Panc1 (cell line): ENCODE data around the gene GIMAP5. TPM values are rescaled to one million over a fixed set of nuclear protein-coding genes. Genes with fewer than 3 reads are reported as not detected.

Experiments
- ATAC-seq: fragments of 200-7000 bp; cut with Tn5 transposase; 2 replicates; pipeline ENCODE4 v1.9.1; 2020; ENCODE audit warnings: mild to moderate bottlenecking, moderate library complexity
- BruUV-seq: library from RNA; stranded (reverse); fragments of 400-500 nt; replicated peaks from 2 replicates; lab custom pipeline; 2021; lab: Mats Ljungman, UMichigan
- CTCF ChIA-PET: fragments of 300-600 bp; sonication (Branson Sonifier 250); formaldehyde crosslinking; loops from one replicate; lab custom pipeline; 2022; ENCODE audit warnings: antibody characterized with exemption; lab: Charles Lee
- POLR2A ChIA-PET: fragments of 300-600 bp; sonication (Branson Sonifier 250); formaldehyde crosslinking; loops from one replicate; lab custom pipeline; 2022; ENCODE audit warnings: antibody characterized with exemption; lab: Charles Lee
- DNase-seq: peaks from one replicate; pipeline ENCODE4 v3.0.0-alpha.2; 2010; ENCODE audit warnings: low read depth, low spot score
- H3K27ac ChIP-seq: 2 replicates; pipeline ENCODE4 v1.5.1; 2011; ENCODE audit warnings: mild to moderate bottlenecking, low read length, inconsistent platforms
- H3K27me3 ChIP-seq: fragments of 200-500 bp; sonication (Bioruptor generic); 2 replicates; pipeline ENCODE4 v1.6.0; 2014; ENCODE audit warnings: low read length, inconsistent platforms; ENCODE audit not compliant: control insufficient read depth, insufficient read depth
- H3K36me3 ChIP-seq: fragments of 200-500 bp; sonication (Bioruptor generic); 2 replicates; pipeline ENCODE4 v1.5.1; 2014; ENCODE audit warnings: inconsistent platforms, mild to moderate bottlenecking, low read length, moderate library complexity; ENCODE audit not compliant: control insufficient read depth, insufficient read depth
- H3K4me1 ChIP-seq: 2 replicates; pipeline ENCODE4 v1.5.1; 2011; ENCODE audit warnings: inconsistent platforms, mild to moderate bottlenecking, low read length, moderate library complexity; ENCODE audit not compliant: control insufficient read depth, insufficient read depth
- H3K4me3 ChIP-seq, 2 experiments: 2 replicates each; pipeline ENCODE4 v1.5.1; 2011 to 2012; ENCODE audit warnings: low read depth in 2 of 2, low read length in 2 of 2, mild to moderate bottlenecking in 2 of 2, inconsistent platforms in 1 of 2, moderate library complexity in 1 of 2
- H3K9me3 ChIP-seq: fragments of 200-500 bp; sonication (Bioruptor generic); 2 replicates; pipeline ENCODE4 v1.5.1; 2014; ENCODE audit warnings: low read depth, mild to moderate bottlenecking, inconsistent platforms, low read length, moderate library complexity; ENCODE audit not compliant: control insufficient read depth, insufficient read depth
- CTCF ChIP-seq: fragments of 450-650 bp; IDR thresholded peaks from 2 replicates; pipeline ENCODE4 v1.5.1; 2017; ENCODE audit warnings: mild to moderate bottlenecking
- POLR2AphosphoS5 ChIP-seq: IDR thresholded peaks from 2 replicates; pipeline ENCODE4 v1.6.1; 2012; ENCODE audit warnings: mild to moderate bottlenecking, low read depth, low read length, moderate library complexity
- SIN3A ChIP-seq: IDR thresholded peaks from 2 replicates; pipeline ENCODE4 v1.6.1; 2012; ENCODE audit warnings: low read depth, mild to moderate bottlenecking, low read length, moderate library complexity, borderline replicate concordance; ENCODE audit not compliant: insufficient read depth
- TCF7L2 ChIP-seq: IDR thresholded peaks from 2 replicates; pipeline ENCODE4 v1.6.1; 2011; ENCODE audit warnings: mild to moderate bottlenecking, low read depth, low read length, inconsistent platforms
- in situ Hi-C: cut with HindIII; loops from 2 replicates; pipeline ENCODE4 v1.10.0; 2016; ENCODE audit warnings: low sequenced_read_pairs, low pct_unique_long_range_greater_than_20kb
- intact Hi-C: fragments of 100-400 bp; cut with micrococcal nuclease; formaldehyde crosslinking; loops from one replicate; pipeline ENCODE4 v1.10.0; 2022; ENCODE audit not compliant: unreplicated experiment
- total RNA-seq: library from RNA; stranded (reverse); gene quantifications from one replicate; pipeline ENCODE4 v1.2.1, GENCODE V29; 2021; ENCODE audit not compliant: unreplicated experiment
- TF ChIP-seq, protein P1 (sequence below), 2 experiments: IDR thresholded peaks; 2 replicates each; pipeline ENCODE4 v1.6.1; 2011 to 2012; ENCODE audit warnings: low read depth in 2 of 2, control low read depth in 1 of 2, low read length in 1 of 2, mild to moderate bottlenecking in 1 of 2, moderate library complexity in 1 of 2; ENCODE audit not compliant: insufficient read depth in 1 of 2

Gene GIMAP5
- total RNA-seq, 1 experiment from 2014 or later, result 0.51 TPM

- no peaks in the 10 kb centered on the region for H3K36me3 ChIP-seq
- no peak overlapping the region for H3K4me3 ChIP-seq
- intact Hi-C loops (no loop called here), in situ Hi-C loops (no loop called here)
- H3K4me1 ChIP-seq, result no peaks in the 10 kb centered on the region; the same call in 1 of the 2 replicates
- H3K27me3 ChIP-seq, result peaks cover 3% of the 10 kb centered on the region; the same call in 1 of the 2 replicates
- BruUV-seq, result no TSS peak
- ATAC-seq, result no peak
- H3K27ac ChIP-seq, result no peak overlapping the region
- DNase-seq, result no peak
- ChIA-PET CTCF (no interaction called here), POLR2A (no interaction called here)
- peaks cover 4% of the 10 kb centered on the region; the same call in 1 of the 2 replicates for H3K9me3 ChIP-seq
- TF ChIP-seq TCF7L2 (no peak), CTCF (no peak), SIN3A (no peak), POLR2AphosphoS5 (no peak)
- TF ChIP-seq, protein P1, sequence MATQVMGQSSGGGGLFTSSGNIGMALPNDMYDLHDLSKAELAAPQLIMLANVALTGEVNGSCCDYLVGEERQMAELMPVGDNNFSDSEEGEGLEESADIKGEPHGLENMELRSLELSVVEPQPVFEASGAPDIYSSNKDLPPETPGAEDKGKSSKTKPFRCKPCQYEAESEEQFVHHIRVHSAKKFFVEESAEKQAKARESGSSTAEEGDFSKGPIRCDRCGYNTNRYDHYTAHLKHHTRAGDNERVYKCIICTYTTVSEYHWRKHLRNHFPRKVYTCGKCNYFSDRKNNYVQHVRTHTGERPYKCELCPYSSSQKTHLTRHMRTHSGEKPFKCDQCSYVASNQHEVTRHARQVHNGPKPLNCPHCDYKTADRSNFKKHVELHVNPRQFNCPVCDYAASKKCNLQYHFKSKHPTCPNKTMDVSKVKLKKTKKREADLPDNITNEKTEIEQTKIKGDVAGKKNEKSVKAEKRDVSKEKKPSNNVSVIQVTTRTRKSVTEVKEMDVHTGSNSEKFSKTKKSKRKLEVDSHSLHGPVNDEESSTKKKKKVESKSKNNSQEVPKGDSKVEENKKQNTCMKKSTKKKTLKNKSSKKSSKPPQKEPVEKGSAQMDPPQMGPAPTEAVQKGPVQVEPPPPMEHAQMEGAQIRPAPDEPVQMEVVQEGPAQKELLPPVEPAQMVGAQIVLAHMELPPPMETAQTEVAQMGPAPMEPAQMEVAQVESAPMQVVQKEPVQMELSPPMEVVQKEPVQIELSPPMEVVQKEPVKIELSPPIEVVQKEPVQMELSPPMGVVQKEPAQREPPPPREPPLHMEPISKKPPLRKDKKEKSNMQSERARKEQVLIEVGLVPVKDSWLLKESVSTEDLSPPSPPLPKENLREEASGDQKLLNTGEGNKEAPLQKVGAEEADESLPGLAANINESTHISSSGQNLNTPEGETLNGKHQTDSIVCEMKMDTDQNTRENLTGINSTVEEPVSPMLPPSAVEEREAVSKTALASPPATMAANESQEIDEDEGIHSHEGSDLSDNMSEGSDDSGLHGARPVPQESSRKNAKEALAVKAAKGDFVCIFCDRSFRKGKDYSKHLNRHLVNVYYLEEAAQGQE (IDR thresholded peaks at IDR 0.05; ENCODE audit: insufficient read depth in 1 of 2, low read depth in 2 of 2, low read length in 1 of 2), result no peak
Observed at GRCh38 chr7:150732786-150733481, 4.3 kb upstream of the GIMAP5 start.

DNA sequence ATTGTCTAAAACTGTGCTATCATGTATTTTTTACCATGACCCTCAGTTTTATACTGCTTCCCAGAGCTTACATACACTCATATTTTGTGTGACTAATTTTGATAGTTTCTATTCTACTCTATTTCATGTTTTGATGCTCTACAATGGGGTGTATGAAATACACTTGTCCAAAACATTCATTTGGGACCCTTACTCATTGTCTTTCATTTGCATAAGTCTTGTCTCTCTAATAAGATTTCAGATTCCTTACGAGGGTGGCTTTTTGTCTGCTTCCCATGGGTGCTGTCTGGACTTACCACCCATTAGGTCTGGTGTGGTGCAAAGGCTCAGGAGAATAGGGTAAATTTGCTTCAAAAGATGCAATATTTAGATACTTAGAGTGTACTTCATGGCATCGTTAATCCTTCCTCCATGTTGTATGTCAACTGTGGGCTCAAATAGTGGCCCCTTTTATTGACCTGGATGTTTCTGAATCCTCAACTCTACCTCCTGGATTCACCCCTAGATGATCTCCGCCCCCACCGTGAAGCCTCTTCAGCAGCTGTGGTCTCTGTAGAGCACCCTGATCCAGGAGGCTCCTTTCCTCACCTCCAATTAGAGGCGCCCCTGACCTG, 3.6 kb upstream of the GIMAP5 start:
- CTCF ChIA-PET, result no interaction called here
- POLR2A ChIA-PET, result no interaction called here
- Histone ChIP-seq H3K36me3 (no peaks in the 10 kb centered on the region), H3K9me3 (peaks cover 2% of the 10 kb centered on the region; the same call in 1 of the 2 replicates), H3K4me3 (no peak overlapping the region), H3K27ac (no peak overlapping the region), H3K4me1 (no peaks in the 10 kb centered on the region; the same call in 1 of the 2 replicates), H3K27me3 (peaks cover 3% of the 10 kb centered on the region)
- intact Hi-C loops (no loop called here), in situ Hi-C loops (no loop called here)
- no peak for ATAC-seq
- no TSS peak for BruUV-seq
- no peak for DNase-seq
- TF ChIP-seq SIN3A, result no peak
- no peak for TF ChIP-seq POLR2AphosphoS5
- TF ChIP-seq, protein P1 (IDR thresholded peaks at IDR 0.05; ENCODE audit: insufficient read depth in 1 of 2, low read depth in 2 of 2, low read length in 1 of 2), result no peak
- no peak for TF ChIP-seq TCF7L2
- TF ChIP-seq CTCF, result no peak
